Loucy (cell line): ENCODE results near the gene ZNF280C.

Experiments
- H2AFZ ChIP-seq: fragments of 200-600 bp; sonication (generic); 2 replicates; pipeline ENCODE4 v1.6.0; 2016; ENCODE audit warnings: antibody characterized with exemption, mild to moderate bottlenecking, low read length, moderate library complexity
- H3F3A ChIP-seq: fragments of 200-600 bp; 2 replicates; pipeline ENCODE4 v1.6.0; 2016; ENCODE audit warnings: antibody characterized with exemption, low read depth, mild to moderate bottlenecking
- H3K27me3 ChIP-seq: fragments of 200-600 bp; sonication (generic); 2 replicates; pipeline ENCODE4 v1.6.1; 2014; ENCODE audit warnings: low read length, mild to moderate bottlenecking; ENCODE audit not compliant: insufficient read depth, poor library complexity, severe bottlenecking
- H3K36me3 ChIP-seq: fragments of 200-600 bp; sonication (generic); 2 replicates; pipeline ENCODE4 v1.6.1; 2016; ENCODE audit warnings: low read length; ENCODE audit not compliant: insufficient read depth
- H3K4me1 ChIP-seq: fragments of 200-600 bp; sonication (generic); 2 replicates; pipeline ENCODE4 v1.5.1; 2014; ENCODE audit warnings: low read length, mild to moderate bottlenecking; ENCODE audit not compliant: insufficient read depth, poor library complexity, severe bottlenecking
- H3K4me2 ChIP-seq: fragments of 200-600 bp; sonication (generic); 2 replicates; pipeline ENCODE4 v1.6.0; 2014; ENCODE audit warnings: antibody characterized with exemption, low read length, low read depth, mild to moderate bottlenecking; ENCODE audit not compliant: poor library complexity, severe bottlenecking
- H3K4me3 ChIP-seq: fragments of 200-600 bp; sonication (generic); 2 replicates; pipeline ENCODE4 v1.5.1; 2014; ENCODE audit warnings: low read length, mild to moderate bottlenecking, mixed read lengths; ENCODE audit not compliant: poor library complexity, severe bottlenecking
- H3K79me2 ChIP-seq: fragments of 200-600 bp; sonication (generic); 2 replicates; pipeline ENCODE4 v1.6.1; 2014; ENCODE audit warnings: low read length; ENCODE audit not compliant: insufficient read depth
- H3K9ac ChIP-seq: fragments of 200-600 bp; sonication (generic); 2 replicates; pipeline ENCODE4 v1.6.0; 2014; ENCODE audit warnings: mild to moderate bottlenecking, low read depth, low read length, moderate library complexity; ENCODE audit not compliant: poor library complexity, severe bottlenecking
- H3K9me2 ChIP-seq: fragments of 200-600 bp; sonication (generic); replicated peaks from 2 replicates; pipeline ENCODE4 v1.6.1; 2016; ENCODE audit warnings: low read depth, low read length, mixed read lengths
- H3K9me3 ChIP-seq: fragments of 200-600 bp; sonication (generic); 2 replicates; pipeline ENCODE4 v1.6.1; 2014; ENCODE audit warnings: mild to moderate bottlenecking, antibody characterized with exemption, low read length, low read depth; ENCODE audit not compliant: insufficient read depth
- H4K20me1 ChIP-seq: fragments of 200-600 bp; sonication (generic); 2 replicates; pipeline ENCODE4 v1.6.0; 2014; ENCODE audit warnings: antibody characterized with exemption, low read length, mild to moderate bottlenecking; ENCODE audit not compliant: insufficient read depth, poor library complexity, severe bottlenecking
- CTCF ChIP-seq: fragments of 200-600 bp; sonication (generic); conservative IDR thresholded peaks from 2 replicates; pipeline ENCODE4 v1.5.1; 2014; ENCODE audit warnings: mild to moderate bottlenecking, antibody characterized with exemption, low read length
- EZH2phosphoT487 ChIP-seq: fragments of 200-600 bp; IDR thresholded peaks from 2 replicates; pipeline ENCODE4 v1.6.1; 2018; ENCODE audit warnings: antibody characterized with exemption, mild to moderate bottlenecking, moderate library complexity, borderline replicate concordance

Gene ZNF280C

GRCh38 chrX:130268449-130269170 is at the start of gene ZNF280C:
Gene ZNF280C (minus strand): TSS chrX:130268899. CDS start chrX:130260449, 8,450 bp downstream.
- H3K36me3 ChIP-seq, result no peaks in the 10 kb centered on the region
- H3K9me2 ChIP-seq, result no peaks in the 10 kb centered on the region
- H3K4me2 ChIP-seq, result peak within 1 kb of the TSS; percentile 85
- peaks cover 18% of the 10 kb centered on the region for H4K20me1 ChIP-seq
- H3F3A ChIP-seq, result no peaks in the 10 kb centered on the region
- H3K4me3 ChIP-seq, result peak within 1 kb of the TSS; percentile 82
- H3K79me2 ChIP-seq, result peaks cover 29% of the 10 kb centered on the region
- H3K4me1 ChIP-seq, result peaks cover 21% of the 10 kb centered on the region
- H3K9ac ChIP-seq, result peak within 1 kb of the TSS; percentile 76
- peak within 1 kb of the TSS; percentile 63 for H2AFZ ChIP-seq
- no peaks in the 10 kb centered on the region for H3K9me3 ChIP-seq
- TF ChIP-seq CTCF (peak; percentile 36), EZH2phosphoT487 (no peak)
- H3K27me3 ChIP-seq, result no peaks in the 10 kb centered on the region

DNA sequence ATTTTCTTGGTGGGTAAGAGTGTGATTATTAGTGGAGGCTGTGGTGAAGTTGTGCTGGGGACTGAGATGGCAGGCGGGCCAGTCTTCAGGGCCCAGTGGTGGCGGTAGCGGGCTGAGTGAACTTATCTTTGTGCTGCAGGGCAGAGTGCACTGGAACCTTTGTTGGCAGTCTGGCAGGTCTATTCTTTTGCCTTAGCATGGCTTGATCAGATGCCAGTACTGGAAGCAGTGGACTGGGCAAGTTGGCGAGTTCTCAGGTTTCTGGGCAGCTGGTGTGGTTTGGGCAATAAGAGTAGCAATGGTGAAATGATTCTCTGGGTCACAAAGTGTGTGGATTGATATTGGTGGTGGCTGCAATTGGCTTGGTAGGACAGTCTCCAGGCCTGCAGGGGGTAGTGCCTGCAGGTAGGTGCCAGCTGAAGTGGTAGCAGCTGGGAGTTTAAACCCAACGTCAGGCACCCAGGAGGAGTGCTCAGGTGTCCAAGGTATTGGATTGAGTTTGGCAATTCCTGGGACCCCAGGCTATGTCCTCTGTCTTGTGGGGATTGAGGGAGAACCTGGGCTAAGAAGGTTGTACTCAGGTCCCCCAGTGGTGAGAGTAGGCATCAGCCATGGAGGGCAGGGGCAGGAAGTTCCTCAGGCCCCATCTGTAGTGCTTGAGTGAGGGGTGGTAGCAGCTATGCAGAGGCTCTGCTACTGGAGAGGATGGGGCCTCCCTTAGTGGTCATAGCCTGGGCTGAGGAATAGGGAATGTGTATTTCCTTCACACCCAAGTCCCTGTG is 36.1 kb upstream of the ZNF280C start:
- Histone ChIP-seq H3K9me2 (no peaks in the 10 kb centered on the region), H3K4me2 (no peak overlapping the region), H3K4me3 (no peak overlapping the region), H2AFZ (no peak overlapping the region), H4K20me1 (no peaks in the 10 kb centered on the region), H3K36me3 (no peaks in the 10 kb centered on the region), H3K4me1 (no peaks in the 10 kb centered on the region), H3K9ac (no peak overlapping the region), H3F3A (no peaks in the 10 kb centered on the region), H3K27me3 (no peaks in the 10 kb centered on the region), H3K9me3 (no peaks in the 10 kb centered on the region), H3K79me2 (no peaks in the 10 kb centered on the region)
- TF ChIP-seq CTCF (no peak; the same call in 1 of the 2 replicates), EZH2phosphoT487 (no peak)

- Histone ChIP-seq H3K27me3 (no peaks in the 10 kb centered on the region), H3K9me3 (no peaks in the 10 kb centered on the region), H3F3A (no peaks in the 10 kb centered on the region), H3K9me2 (no peaks in the 10 kb centered on the region), H3K9ac (no peak overlapping the region), H3K4me1 (no peaks in the 10 kb centered on the region), H3K79me2 (no peaks in the 10 kb centered on the region), H3K4me2 (no peak overlapping the region), H4K20me1 (no peaks in the 10 kb centered on the region), H3K36me3 (no peaks in the 10 kb centered on the region), H3K4me3 (no peak overlapping the region), H2AFZ (no peak overlapping the region)
- TF ChIP-seq CTCF (no peak), EZH2phosphoT487 (no peak)
These were observed 33.3 kb upstream of the ZNF280C start for GRCh38 chrX:130301977-130302376.
